NCI-H1694 treated with DMSO at 0.1 percent for 48 hours (cell line): ENCODE results near the gene AKR1A1.
"Not testable (repeated sequence)": the region's sequence is repeated elsewhere in the genome, so short reads cannot be mapped to it uniquely, and the experiment has no call there.

ENCODE experiments used
- DNase-seq: peaks from one replicate; lab custom pipeline; 2025; lab: John Stamatoyannopoulos, UW

Gene AKR1A1

DNA sequence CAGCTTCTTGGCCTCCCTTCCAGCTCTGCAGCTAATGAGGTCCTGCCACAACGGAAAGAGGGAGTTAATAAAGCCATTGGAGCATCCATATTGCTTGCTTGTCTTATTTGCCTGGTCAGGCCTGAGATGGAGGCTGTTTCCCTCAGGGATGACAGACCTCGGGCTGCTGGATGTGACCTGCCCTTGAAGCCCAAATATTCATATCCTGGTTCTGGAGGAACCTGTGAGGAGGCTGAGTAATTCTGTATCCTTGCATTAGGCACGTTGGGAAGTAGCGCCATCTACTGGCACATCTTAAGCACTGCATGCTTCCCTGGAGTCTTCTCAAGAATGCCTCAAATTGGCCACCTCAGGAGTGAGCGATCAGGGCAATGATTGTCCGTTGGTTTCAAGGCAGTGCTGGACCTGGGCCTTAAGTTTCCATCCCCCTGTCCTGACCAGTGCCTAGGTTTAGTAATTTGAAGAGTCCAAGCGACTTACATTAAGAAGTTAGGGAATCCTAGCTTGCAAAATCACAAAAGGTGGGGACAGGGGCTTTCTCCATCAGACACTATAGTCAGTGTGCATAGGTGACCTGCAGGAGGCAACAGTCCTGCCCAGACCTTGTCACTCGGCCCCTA lies 19.4 kb downstream of the AKR1A1 start:
- DNase-seq, result peak; percentile 67

DNA sequence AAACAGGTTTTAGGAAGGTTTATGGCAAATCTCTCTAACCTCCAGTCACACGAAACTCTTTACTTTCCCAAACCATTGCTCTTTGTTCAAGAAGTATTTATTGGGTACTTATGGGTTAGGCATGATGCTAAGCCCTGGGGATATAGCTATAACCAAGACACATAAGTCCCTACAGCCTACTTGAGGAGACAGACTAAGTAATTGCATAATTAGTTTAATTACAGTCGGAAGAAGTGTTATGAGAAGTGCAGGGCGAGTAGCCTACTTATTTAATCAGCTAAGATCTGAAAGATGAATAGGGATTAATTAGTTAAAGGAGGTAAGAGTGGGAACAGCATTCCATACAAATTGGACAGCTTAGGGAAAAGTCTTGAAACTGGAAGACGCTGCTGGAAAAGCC lies 20.0 kb downstream of the AKR1A1 start:
- no peak for DNase-seq

DNA sequence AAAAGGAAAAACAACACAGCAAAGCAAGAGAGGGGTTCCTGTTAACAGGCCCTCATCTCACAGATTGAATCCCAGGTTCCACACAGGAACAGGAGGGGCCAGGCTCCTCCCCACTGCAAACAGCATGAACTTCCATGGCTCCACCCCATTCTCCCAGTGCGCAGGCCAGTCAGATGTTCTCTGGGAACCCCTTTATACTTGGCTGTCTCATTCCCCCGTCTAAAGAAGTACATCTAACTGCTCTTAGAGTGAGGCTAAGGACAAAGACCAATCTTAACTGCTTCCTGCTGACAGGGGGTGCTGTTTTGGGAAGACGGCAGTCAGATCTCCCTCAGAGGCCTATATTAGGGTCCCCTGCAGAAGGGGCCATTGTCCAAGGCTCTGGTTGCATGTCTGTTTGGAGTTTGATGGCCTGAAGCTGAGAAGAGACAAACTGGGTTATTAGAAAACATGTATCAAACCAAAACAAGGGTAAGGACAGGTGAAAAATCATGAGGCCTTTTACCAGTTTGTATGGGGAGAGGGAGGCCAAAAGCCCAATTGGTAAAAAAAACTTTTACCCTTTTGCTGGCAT lies 22.7 kb downstream of the AKR1A1 start:
- no peak for DNase-seq

DNA sequence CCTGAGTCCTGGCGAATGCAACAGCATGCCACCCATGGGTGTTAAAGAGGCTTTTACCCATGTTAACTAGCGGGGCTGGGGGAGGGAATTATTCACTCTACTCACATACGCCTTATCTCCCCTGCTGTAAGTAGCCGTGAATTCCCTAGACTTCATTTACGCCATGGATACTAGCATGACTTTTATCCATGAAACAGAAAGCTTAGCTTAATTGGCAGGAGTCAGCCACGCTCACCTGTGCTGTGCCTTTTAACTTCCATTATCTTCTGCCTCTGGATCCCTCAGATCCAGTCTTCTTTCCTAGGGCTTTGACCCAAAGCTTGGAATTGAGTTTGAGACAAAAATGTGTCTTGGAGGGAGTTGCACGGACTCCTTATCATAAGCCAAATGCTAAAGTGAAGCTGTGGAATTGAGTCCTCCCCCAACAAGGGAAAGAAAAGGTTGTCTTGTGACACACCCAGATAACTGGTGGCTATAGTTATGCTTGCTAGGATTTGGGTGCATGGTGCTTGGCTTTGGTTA lies 23.5 kb downstream of the AKR1A1 start:
- no peak for DNase-seq

DNA sequence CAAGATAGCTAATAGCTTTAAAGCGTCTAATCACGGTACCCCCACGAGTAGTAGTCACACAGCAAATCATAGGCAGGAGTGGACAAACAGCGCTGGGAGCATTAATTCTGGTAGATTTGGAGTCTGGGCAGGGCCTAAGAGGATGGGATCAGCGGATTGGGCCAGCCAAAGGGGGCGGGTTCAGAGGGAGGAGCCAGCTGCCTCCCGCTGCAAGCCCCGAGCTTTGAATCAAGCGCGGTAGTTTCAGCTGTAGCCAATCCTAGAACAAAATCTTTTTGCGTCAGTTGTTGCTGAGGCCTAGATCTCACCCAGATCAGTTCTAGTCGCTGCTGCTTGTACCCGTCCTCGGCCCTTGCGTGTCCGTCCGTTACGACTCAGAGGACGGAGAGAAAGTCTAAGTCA lies 32.6 kb downstream of the AKR1A1 start:
- DNase-seq, result peak; percentile 98

DNA sequence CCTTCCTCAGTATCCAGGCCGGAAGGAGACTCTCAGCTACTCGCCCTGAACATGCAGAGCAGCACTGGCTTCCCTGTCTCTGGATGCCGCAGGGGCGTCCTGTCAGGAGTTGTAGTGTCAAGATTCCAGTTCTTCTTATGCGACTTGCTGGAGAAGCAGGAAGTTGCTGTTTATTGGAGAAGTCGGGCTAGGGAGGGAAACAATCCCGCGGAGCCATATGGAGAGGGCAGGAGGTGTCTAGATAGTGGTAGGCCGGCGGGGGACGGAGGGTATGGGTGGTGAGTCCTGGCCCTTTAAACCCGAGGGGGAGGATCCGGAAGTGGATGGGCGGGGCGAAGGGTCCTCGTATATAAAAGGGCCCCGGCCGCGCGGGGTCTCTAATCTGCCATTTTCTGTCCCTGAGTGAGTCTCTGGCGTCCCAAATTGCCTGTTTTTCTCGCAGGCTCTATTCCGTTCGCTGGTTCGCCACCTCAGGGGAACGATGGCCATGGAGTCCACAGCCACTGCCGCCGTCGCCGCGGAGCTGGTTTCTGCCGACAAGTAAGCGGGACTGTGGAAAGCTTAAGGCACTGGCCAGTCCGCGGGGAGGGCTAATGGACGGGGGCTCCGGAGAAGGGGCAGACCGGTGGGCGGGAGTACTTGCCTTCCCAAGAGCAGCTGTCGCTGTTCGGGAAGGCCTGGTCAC lies 33.2 kb downstream of the AKR1A1 start, which contains the start of gene NASP:
NASP (plus strand) TSS at position 376 of the 685 bp plus-strand sequence; CDS start at position 482, 106 bp downstream.
- peak; percentile 77 for DNase-seq

DNA sequence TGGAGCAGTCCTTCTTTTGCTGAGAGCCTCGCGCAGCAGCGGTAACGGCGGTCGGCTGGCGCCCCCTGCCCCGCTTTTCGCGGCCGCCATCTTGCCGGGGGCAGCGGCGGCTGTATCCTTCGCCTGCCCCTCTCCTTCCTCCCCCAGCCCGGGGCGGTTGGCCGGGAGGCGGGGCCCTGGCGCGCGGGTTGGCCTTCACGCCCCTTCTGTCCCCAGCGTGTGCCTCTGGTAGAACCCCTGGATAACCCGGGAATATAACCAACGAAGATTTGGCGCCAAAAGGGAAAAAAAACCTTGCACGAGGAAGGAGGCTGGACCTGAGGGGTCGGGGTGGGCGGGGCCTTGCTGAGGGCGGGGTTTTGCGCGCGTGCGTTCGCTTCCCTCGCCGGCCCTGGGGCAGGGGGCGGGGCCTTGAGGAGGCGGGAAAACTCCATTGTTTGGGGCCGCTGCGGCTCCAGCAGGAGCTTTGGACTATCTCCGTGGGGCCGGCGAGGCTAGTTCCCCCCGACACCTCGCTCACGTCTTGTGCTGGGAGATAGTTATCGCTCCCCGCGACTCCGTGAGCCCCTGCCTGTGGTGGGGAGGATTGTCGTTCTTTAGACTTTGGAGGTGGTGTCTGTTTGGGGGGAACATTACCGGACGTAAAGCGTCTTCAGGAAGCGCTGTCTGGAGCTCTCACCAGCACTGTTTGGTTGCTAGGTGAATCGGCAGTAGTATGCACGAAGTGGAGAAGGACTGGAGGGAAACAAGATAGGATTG lies 33.9 kb downstream of the AKR1A1 start:
- peak; percentile 78 for DNase-seq

DNA sequence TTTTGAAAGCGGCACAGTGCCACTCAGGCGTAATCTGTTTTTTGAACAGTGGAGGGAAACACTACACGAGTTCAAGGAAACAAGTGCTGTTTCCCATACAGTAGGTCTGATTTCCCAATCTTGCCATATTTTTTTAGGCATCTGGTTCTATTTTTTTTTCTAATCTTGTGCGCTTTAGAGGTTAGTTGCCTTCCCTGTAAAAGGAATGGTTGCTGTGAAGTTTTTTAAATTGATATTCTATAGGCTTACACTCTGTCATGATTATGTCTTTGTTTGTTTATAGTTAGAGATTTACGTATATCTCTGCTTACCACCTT lies 34.4 kb downstream of the AKR1A1 start:
- no peak for DNase-seq

DNA sequence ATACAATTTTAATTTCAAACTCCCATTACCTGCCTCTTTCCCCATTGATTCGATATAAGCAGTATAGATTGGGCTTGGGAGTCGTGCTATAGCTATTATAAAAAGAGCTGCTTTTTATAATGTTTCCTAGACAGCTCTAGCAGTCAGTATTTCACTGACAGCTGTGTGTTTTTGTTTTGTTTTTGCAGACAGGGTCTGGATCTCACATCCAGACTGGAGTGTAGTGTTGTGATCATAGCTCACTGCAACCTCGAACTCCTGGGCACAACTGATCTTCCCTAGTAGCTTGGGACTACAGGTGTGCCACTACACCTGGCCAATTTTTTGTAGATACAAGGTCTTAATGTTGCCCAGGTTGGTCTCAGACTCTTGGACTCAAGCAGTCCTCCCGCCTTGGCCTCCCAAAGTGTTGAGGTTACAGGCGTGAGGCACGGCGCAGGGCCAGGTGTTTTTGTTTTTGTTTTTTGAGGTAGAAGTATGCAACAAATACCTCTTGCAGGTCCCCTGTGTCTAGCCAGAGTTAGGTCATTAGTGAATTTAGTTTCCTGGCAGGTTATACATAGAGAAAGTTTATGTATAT lies 35.0 kb downstream of the AKR1A1 start:
- no peak for DNase-seq

DNA sequence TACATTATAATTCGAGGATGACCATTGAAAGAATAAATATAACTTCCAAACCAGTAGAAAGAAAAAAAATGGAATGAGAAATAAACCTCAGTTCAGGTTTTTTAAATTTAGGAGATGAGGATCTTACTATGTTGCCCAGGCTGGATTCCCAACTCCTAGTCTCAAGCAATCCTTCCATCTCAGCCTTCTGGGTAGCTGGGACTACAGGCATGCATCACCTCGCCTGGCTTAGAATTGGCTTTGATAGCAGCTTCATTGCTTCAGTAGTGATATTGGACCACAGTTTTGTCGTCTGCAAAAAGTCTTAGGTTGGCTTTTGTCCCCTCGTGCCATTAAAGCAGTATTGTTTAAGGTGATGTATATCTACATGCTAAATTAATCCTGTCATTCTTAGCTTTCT lies 36.1 kb downstream of the AKR1A1 start:
- DNase-seq, result no peak

DNA sequence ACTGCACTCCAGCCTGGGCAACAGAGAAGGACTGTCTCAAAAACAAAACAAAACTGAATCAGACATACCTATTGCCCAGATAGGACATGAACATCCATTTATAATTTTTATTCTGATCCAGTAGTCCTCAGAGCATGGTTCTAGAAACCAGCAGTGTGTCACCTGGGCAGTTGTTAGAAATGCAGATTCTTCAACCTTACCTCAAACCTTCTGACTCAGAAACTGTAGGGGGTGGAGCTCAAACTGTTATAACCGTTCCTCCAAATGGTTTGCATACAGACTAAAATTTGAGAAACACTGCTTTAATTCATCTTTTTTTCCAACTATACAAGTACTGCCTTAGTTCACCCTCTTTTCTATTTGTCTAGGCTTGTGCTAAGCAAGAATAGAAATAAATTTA lies 39.2 kb downstream of the AKR1A1 start:
- DNase-seq, result no peak

DNA sequence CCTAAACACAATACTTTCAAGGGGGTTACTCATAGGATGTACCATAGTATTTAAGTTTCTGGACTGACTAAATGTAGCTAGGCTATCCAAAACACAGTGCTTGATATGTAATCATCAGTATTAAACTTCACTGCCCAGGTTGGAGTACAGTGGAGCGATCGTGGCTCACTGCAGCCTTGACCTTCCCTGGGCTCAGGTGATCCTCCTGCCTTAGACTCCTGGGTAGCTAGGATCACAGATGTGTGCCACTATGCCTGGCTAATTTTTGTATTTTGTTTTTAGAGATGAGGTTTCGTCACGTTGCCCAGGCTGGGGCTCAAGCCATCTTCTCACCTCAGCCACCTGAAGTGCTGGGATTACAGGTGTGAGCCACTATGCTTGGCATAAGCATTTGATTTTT lies 43.8 kb downstream of the AKR1A1 start:
- DNase-seq, result no peak

DNA sequence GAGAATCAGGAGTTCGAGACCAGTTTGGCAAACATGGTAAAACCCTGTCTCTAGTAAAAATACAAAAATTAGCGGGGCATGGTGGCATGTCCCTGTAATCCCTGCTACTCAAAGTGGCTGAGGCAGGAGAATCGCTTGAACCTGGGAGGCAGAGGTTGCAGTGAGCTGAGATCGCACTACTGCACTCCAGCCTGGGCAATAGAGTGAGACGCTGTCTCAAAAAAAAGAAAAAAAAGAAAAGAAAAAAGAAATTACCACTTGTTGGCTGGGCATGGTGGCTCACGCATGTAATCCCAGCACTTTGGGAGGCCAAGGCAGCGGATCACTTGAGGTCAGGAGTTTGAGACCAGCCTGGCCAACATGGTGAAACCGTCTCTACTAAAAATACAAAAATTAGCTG lies 46.1 kb downstream of the AKR1A1 start:
- not testable (repeated sequence) for DNase-seq

DNA sequence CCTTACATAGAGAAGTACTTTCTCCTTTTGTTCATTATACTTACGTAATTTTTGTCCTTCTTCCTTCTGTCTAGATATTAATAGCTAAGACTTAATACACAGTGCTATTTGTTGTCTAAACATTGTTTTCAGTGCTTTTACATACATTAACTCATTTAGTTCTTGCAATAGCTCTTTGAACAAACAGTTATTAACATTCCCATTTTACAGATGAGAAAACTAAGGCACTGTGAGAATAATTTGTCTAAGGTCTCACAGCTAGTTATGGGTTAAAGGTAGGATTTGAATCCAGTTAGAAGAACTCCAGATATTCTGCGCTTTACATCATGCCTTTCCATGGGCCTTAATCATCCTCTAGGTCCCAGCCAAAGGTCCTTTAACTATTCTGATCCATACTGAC lies 53.6 kb downstream of the AKR1A1 start:
- DNase-seq, result no peak

DNA sequence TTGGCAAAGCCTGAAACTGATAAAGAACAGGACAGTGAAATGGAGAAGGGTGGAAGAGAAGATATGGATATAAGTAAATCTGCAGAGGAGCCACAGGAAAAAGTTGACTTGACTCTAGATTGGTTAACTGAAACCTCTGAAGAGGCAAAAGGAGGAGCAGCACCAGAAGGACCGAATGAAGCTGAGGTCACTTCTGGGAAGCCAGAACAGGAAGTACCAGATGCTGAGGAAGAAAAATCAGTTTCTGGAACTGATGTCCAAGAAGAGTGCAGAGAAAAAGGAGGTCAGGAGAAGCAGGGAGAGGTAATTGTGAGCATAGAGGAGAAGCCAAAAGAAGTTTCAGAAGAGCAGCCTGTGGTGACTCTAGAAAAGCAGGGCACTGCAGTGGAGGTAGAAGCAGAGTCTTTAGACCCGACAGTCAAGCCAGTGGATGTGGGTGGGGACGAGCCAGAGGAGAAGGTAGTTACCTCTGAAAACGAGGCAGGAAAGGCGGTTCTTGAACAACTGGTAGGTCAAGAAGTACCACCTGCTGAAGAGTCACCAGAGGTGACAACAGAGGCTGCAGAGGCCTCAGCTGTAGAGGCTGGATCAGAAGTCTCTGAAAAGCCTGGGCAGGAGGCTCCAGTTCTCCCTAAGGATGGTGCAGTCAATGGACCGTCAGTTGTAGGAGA lies 56.9 kb downstream of the AKR1A1 start:
- no peak for DNase-seq

DNA sequence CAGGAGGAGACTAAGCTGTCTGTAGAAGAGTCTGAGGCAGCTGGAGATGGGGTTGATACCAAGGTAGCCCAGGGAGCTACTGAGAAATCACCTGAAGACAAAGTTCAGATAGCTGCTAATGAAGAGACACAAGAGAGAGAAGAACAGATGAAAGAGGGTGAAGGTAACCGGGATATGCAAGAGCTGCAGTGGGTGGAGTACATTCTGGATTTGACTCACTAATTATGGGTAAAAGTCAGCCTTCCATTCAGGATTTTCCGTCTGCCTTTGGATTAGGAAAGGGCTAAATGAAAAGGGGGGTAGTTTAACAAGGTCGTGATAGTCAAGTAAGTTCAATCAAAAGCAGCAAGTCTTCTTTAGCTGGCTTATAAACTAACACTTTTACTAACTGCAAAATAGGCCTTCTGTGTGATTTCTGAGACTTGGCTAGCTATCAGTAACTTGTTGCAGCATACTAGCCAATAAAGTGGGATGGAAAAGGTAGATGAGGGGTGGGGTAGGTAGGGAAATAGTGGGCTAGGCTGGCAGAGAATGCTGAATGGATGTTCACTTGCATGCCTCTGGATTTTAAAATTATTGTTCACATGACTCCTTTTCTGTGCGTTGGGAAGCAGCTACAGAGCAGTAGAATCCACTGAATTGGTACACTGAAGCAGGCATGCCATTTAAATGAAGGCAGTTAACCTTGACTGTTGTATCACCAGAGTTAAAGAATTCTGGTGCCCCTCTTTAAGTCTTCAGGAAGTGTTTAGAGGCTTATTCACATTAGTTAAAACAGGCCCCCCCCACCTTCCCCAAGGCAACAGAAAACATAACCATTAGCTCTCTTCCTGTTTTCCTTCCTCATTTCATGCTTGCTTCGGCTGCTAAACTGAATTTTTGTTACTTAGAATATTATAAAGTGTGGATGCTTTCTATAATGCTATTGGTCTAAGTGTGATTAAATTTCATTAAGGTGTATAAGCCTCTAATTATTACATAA lies 57.8 kb downstream of the AKR1A1 start:
- DNase-seq, result no peak

DNA sequence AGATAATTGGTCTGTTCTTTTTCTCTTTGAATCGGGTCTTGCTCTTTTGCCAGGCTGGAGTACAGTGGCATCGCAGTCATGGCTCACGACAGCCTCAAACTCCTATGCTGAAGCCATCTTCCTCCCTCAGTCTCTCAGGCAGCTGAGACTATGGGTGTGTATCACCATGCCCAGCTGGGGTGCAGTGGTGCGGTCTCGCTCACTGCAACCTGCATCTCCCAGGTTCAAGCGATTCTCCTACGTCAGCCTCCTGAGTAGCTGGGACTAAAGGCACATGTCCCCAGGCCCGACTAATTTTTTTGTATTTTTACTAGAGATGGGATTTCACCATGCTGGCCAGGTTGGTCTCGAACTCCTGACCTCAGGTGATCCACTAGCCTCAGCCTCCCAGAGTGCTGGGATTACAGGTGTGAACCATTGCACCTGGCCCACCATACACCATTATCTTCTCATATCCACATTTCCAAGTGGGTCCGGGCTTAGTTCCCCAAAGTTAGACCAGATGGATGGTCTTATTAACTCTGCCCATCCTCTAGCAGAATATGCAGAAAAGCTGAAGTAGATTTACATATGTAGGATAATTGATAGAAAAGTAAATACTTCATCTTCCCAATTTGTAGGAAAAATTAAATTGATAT lies 60.1 kb downstream of the AKR1A1 start:
- DNase-seq, result no peak

DNA sequence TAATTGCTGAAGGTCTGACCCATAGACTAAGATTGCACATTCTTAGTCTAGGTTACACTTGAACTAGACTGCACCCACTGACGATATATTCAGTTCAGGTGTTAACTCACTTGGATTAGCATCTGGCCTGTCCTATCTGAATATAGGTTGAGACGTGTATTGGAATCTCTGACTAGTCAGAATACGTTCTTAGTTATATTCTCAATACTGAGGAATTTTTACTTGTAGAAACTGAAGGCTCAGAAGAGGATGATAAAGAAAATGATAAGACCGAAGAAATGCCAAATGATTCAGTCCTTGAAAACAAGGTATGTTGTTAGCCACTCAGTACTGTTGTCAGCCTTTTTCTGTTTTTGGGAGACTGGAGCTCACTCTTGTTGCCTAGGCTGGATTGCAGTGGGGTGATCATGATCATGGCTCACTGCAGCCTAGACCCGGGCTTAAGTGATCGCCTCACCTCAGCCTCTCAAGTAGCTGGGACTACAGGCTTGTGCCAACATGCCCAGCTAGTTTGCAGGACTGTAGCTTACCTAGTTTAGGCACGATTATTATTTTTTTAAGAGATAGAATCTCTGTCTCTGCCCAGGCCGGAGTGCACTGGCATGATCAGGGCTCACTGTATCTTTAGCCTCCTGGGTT lies 62.4 kb downstream of the AKR1A1 start:
- DNase-seq, result no peak

DNA sequence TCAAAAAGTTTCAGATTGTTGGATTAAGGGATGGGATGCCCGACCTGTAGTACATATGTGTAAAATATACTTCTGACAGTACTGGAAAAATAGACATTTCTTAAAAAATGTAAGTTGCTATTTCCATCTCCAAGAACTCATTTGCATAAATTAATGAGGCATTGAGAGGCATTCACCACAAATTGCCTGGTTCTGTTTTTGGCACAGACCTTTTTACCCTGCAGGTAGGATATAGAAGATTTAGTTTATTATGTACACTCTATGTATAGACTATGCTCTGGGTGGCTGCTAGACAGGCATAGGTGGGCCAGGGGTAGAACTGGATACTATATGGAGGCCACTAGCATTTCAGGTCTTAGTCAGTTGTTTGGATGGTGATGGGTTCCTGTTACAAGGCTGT lies 65.3 kb downstream of the AKR1A1 start:
- no peak for DNase-seq

DNA sequence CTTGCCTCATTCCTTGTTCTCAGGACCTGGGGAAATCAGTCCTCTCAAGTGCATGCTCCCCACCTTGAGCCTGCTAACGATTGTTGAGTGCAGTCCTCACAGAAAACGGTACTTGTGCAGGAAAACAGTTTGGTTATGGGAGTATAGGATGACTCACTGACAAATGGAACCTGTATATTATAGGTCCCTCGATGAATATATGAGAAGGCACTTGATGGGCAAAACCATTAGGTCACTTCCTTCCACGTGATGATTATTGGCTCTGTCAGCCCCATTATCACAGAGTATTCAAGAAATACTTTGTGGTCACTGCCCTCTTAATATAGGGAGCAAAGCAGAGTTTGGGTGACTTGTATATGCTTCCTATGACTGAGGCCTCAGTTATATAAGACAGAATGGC lies 67.0 kb downstream of the AKR1A1 start:
- no peak for DNase-seq
